Sigmoid colon (tissue), 4 donors: ENCODE results near the gene KCNE4.

ENCODE experiments used
- POLR2A ChIP-seq, 2 donors: fragments of 450-650 bp; IDR thresholded peaks; one replicate each; pipeline ENCODE4 v1.6.1; 2016; ENCODE audit warnings: antibody characterized with exemption in 2 of 2, mild to moderate bottlenecking in 2 of 2, moderate library complexity in 2 of 2
- POLR2AphosphoS5 ChIP-seq, 4 donors: sonication (generic); formaldehyde crosslinking; IDR thresholded peaks; one replicate each; pipeline ENCODE4 v1.6.1; 2017; ENCODE audit warnings: antibody characterized with exemption in 4 of 4
- TF ChIP-seq, protein P1 (sequence below), 4 experiments: fragments of 450-650 bp in 3 of 4; fragments of 200-600 bp in 1 of 4; IDR thresholded peaks; one replicate each; pipeline ENCODE4 v1.5.1; 2016 to 2019; ENCODE audit warnings: antibody characterized with exemption in 4 of 4, mild to moderate bottlenecking in 3 of 4, moderate library complexity in 2 of 4

DNA sequence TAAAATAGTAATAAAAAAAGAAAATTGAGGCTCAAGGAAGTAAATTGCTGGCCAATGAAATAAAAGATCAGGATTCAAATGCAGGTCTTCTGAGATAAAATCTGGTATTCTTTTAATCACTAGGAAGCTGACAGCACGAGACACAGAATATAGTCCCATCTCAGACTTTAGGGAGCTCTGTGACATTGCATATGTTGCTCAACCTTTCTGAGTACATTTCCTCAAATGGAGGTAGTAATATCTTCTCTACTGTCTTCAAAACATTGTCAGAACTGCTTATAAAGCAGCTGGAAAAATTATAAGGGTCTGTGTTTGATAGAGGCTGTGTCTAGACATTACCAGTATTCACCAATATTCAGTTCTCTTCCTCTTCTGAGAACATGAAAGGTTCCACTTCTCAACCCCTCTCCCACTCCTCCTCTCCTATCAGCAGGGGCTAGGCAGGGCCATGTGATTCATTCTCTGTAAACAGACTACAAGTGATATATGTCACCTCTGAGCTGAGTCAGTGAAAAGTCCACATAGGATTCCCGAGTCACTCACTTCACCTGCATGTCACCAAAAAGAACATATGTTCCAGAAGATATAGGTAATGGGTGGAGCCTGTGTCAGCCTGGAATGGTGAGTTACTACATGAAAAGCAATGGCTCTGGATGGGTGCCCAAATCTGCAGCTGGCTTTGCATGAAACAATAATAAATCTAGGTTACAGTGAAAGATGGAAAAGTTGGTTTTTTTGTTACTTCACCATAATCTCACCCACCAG lies 7.1 kb downstream of the KCNE4 start:
- TF ChIP-seq, protein P1, sequence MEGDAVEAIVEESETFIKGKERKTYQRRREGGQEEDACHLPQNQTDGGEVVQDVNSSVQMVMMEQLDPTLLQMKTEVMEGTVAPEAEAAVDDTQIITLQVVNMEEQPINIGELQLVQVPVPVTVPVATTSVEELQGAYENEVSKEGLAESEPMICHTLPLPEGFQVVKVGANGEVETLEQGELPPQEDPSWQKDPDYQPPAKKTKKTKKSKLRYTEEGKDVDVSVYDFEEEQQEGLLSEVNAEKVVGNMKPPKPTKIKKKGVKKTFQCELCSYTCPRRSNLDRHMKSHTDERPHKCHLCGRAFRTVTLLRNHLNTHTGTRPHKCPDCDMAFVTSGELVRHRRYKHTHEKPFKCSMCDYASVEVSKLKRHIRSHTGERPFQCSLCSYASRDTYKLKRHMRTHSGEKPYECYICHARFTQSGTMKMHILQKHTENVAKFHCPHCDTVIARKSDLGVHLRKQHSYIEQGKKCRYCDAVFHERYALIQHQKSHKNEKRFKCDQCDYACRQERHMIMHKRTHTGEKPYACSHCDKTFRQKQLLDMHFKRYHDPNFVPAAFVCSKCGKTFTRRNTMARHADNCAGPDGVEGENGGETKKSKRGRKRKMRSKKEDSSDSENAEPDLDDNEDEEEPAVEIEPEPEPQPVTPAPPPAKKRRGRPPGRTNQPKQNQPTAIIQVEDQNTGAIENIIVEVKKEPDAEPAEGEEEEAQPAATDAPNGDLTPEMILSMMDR (IDR thresholded peaks at IDR 0.05) = no peak
- TF ChIP-seq POLR2AphosphoS5 (IDR thresholded peaks at IDR 0.05) (no peak), POLR2A (IDR thresholded peaks at IDR 0.05) (no peak)
